Psoas muscle (tissue), 8 donors: ENCODE data around the gene RNF32. TPM values are rescaled to one million over a fixed set of nuclear protein-coding genes. Genes with fewer than 3 reads are reported as not detected.

Source experiments
- ATAC-seq, 4 donors: fragments of 200-7000 bp; cut with Tn5 transposase; one replicate each; pipeline ENCODE4 v1.9.1; 2020; ENCODE audit warnings: moderate library complexity in 3 of 4, mild to moderate bottlenecking in 2 of 4
- DNase-seq, 2 donors: peaks; one replicate each; pipeline ENCODE4 v3.0.0-alpha.2; 2020
- H3K27ac ChIP-seq: fragments of 200-600 bp; one replicate; pipeline ENCODE4 v1.8.0; 2022
- H3K27me3 ChIP-seq, 3 donors: fragments of 200-600 bp in 1 of 3; one replicate each; pipeline versions ENCODE4 v1.6.1 to v1.8.0; 2013 to 2022; ENCODE audit warnings: low read length in 2 of 3, mild to moderate bottlenecking in 2 of 3, moderate library complexity in 1 of 3; ENCODE audit not compliant: insufficient read depth in 3 of 3
- H3K36me3 ChIP-seq, 2 donors: fragments of 200-600 bp in 1 of 2; one replicate each; pipeline versions ENCODE4 v1.6.1 to v1.8.0; 2013 to 2022; ENCODE audit warnings: low read depth in 1 of 2, mild to moderate bottlenecking in 1 of 2, moderate library complexity in 1 of 2; ENCODE audit not compliant: insufficient read depth in 1 of 2
- H3K4me1 ChIP-seq: fragments of 200-600 bp; one replicate; pipeline ENCODE4 v1.8.0; 2022
- H3K4me3 ChIP-seq: fragments of 200-600 bp; one replicate; pipeline ENCODE4 v1.8.0; 2022; ENCODE audit warnings: mild to moderate bottlenecking
- H3K9me3 ChIP-seq: fragments of 200-600 bp; one replicate; pipeline ENCODE4 v1.8.0; 2022
- CTCF ChIP-seq: fragments of 200-600 bp; IDR thresholded peaks from one replicate; pipeline ENCODE4 v1.8.0; 2022; ENCODE audit warnings: antibody characterized with exemption
- WGBS, 3 donors: extraction: QIAGEN DNeasy Blood & Tissue Kit; methylation state at CpG; one replicate each; pipeline versions ENCODE4 v1.1.6 to v1.1.7; 2013; 5-methylcytosine and 5-hydroxymethylcytosine counted together
- intact Hi-C, 2 donors: fragments of 100-400 bp; cut with DNase I; formaldehyde crosslinking; loops; one replicate each; pipeline versions ENCODE4 v1.11.0 to v1.14.2; 2022
- long read RNA-seq, 2 donors: library from polyadenylated mRNA; unstranded; transcript quantifications; one replicate each; pipeline ENCODE4 v2.0.0, GENCODE V29; 2021
- polyA plus RNA-seq, 3 donors: library from polyadenylated mRNA; stranded (reverse); fragments of 200-250 nt; gene quantifications; one replicate each; pipeline ENCODE4 v1.2.3, GENCODE V29; 2013
- total RNA-seq, 4 donors: library from RNA; stranded (reverse); fragmentation: NEBNext Ultra II Directional in 2 of 4; extraction: Animal tissue kit (Norgen Biotek cat#: 25700) in 2 of 4; gene quantifications; one replicate each; pipeline versions ENCODE4 v1.2.1 to v1.2.4, GENCODE V29; 2021 to 2023
- donor health status: healthy with polysubstance abuse.
- donor health status: DM: no; HTN: no; CAD: no; lungs with moderate emphysema.
- donor health status: Bipolar disorder and iron deficiency.
- donor health status: healthy.
- donor health status: DM: yes; HTN: yes; CAD: no.
- donor health status: DM: no; HTN: no; CAD: no.
- donor health status: DM: no; HTN: no; CAD: no.
- donor health status: DM: yes; HTN: yes; CAD: no.

The RNF32 gene
- total RNA-seq (under 1 TPM in 1 of 4 donors, not detected in 3; 0.60 TPM), polyA plus RNA-seq (under 1 TPM in 2 of 3 donors, not detected in 1; 0.18 to 0.48 TPM)
- long read RNA-seq, donor 1: 0 reads
- long read RNA-seq, donor 2: 0 reads

GRCh38 chr7:156640257-156640948, at the start of gene RNF32:
RNF32 (plus strand) TSS chr7:156640774; CDS start chr7:156643878, 3,104 bp downstream.
- H3K27ac ChIP-seq: peak within 1 kb of the TSS; percentile 80
- intact Hi-C loops: no loop called here
- DNase-seq (peak; percentile 93 to 96), ATAC-seq (peak; percentile 98)
- H3K4me1 ChIP-seq: no peaks in the 10 kb centered on the region
- WGBS, 3 donors: 0 to 2% (median 1%) methylated on average over 52 to 85 of the region's 85 CpGs
- no peaks in the 10 kb centered on the region for H3K36me3 ChIP-seq
- TF ChIP-seq CTCF: no peak
- peak within 1 kb of the TSS; percentile 86 for H3K4me3 ChIP-seq
- peaks cover 6% of the 10 kb centered on the region for H3K9me3 ChIP-seq
- H3K27me3 ChIP-seq: peaks cover 0 to 9% (median 0%) of the 10 kb centered on the region in 3 donors

GRCh38 chr7:156592155-156592884, 48.3 kb upstream of the RNF32 start:
- Histone ChIP-seq H3K9me3 (peaks cover 6% of the 10 kb centered on the region), H3K27ac (no peak overlapping the region), H3K27me3 (no peaks in the 10 kb centered on the region), H3K4me1 (no peaks in the 10 kb centered on the region), H3K36me3 (no peaks in the 10 kb centered on the region), H3K4me3 (no peak overlapping the region)
- no peak for TF ChIP-seq CTCF
- intact Hi-C loops: no loop called here
- ATAC-seq (no peak), DNase-seq (no peak)
- 84 to 88% (median 86%) methylated on average over 4 of the region's 4 CpGs for WGBS, 3 donors

DNA sequence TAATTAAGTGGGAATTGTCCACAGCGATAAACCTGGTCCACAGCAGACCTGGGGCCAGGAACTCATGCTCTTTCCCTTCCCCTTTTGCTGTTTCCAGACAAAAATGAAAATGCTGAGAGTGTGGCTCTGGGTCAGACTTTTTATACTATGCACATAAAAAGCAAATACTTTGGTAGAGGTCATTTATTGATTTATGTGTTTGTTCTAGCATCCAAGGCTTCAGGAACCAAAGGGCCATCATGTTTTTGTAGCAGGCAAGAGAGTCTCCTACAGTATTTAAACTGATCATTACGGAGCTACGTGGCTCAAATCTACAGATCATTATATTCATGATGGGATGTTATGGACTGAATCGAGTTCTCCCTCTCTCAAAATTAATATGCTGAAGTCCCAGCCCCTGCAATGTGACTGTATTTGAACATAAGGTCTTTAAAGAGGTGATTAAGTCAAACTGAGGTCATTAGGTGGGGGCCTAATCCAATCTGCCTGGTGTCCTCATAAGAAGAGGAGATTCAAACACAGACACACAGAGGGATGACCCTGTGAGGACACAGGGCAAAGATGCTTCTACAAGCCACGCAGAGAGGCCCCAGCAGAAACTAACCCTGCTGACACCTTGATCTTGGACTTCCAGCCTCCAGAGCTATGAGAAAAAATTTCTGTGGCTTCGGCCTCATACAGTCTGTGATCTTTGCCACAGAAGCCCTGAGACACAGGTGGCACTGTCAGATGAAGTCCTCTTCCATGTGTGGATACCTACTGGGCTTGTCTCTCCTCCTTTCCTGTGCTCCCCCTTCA, 46.1 kb upstream of the RNF32 start:
- no peak overlapping the region for H3K27ac ChIP-seq
- 88 to 90% (median 90%) methylated on average over 6 of the region's 6 CpGs for WGBS, 3 donors
- DNase-seq (no peak), ATAC-seq (no peak)
- H3K9me3 ChIP-seq: peaks cover 12% of the 10 kb centered on the region
- no peaks in the 10 kb centered on the region for H3K27me3 ChIP-seq
- no peaks in the 10 kb centered on the region for H3K4me1 ChIP-seq
- no peak overlapping the region for H3K4me3 ChIP-seq
- intact Hi-C loops: no loop called here
- no peak for TF ChIP-seq CTCF
- no peaks in the 10 kb centered on the region for H3K36me3 ChIP-seq

- DNase-seq: no peak
Measured at GRCh38 chr7:156600496-156600895, 40.1 kb upstream of the RNF32 start.

More at GRCh38 chr7:156600496-156600895, 40.1 kb upstream of the RNF32 start:
- TF ChIP-seq CTCF: no peak
- Histone ChIP-seq H3K9me3 (peaks cover 6% of the 10 kb centered on the region), H3K4me3 (no peak overlapping the region), H3K4me1 (no peaks in the 10 kb centered on the region), H3K27me3 (peaks cover 0 to 4% (median 0%) of the 10 kb centered on the region in 3 donors), H3K27ac (no peak overlapping the region), H3K36me3 (no peaks in the 10 kb centered on the region)
- 86 to 93% (median 89%) methylated on average over 8 of the region's 8 CpGs for WGBS, 3 donors
- no peak for ATAC-seq
- intact Hi-C loops: no loop called here
